Spleen (tissue), 7 donors: ENCODE measurements around the gene PACSIN3.

Experiments
- POLR2A ChIP-seq, 3 donors: fragments of 450-650 bp; IDR thresholded peaks; one replicate each; pipeline ENCODE4 v1.5.1; 2017; ENCODE audit warnings: antibody characterized with exemption in 3 of 3, mild to moderate bottlenecking in 1 of 3
- TF ChIP-seq, protein P1 (sequence below), 11 experiments: fragments of 200-600 bp in 7 of 11; fragments of 450-650 bp in 4 of 11; sonication (generic) in 4 of 11; IDR thresholded peaks in 8 of 11; conservative IDR thresholded peaks in 3 of 11; 1 replicate in 7 of 11; 2 replicates in 4 of 11; pipeline versions ENCODE4 v1.4.0 to v1.8.0; 2016 to 2021; ENCODE audit warnings: antibody characterized with exemption in 11 of 11, inconsistent platforms in 4 of 11, mild to moderate bottlenecking in 1 of 11
- donor health status: DM: no; HTN: no; CAD: no; lungs with moderate emphysema.
- donor health status: DM: no; HTN: no; CAD: no.
- donor health status: DM: no; HTN: no; CAD: no.

DNA sequence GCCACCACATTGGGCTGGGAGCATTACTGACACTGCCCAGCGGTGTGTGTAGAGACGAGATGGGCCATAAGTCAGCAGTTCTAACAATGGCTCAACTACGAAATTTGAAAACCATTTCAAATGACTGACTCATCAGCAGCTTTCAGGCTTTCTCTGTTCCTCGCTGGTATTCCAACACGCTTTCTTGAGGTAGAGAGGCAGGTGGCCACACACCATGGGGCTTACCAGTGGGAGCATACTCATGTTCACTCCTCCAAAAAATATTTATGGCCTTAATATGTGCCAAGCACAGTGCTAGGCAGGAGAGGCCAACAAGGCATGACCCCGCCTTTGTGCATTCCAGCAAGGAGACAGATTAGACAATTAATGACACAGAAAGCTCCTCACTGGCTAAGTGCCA, 29.9 kb downstream of the PACSIN3 start:
- TF ChIP-seq, protein P1, sequence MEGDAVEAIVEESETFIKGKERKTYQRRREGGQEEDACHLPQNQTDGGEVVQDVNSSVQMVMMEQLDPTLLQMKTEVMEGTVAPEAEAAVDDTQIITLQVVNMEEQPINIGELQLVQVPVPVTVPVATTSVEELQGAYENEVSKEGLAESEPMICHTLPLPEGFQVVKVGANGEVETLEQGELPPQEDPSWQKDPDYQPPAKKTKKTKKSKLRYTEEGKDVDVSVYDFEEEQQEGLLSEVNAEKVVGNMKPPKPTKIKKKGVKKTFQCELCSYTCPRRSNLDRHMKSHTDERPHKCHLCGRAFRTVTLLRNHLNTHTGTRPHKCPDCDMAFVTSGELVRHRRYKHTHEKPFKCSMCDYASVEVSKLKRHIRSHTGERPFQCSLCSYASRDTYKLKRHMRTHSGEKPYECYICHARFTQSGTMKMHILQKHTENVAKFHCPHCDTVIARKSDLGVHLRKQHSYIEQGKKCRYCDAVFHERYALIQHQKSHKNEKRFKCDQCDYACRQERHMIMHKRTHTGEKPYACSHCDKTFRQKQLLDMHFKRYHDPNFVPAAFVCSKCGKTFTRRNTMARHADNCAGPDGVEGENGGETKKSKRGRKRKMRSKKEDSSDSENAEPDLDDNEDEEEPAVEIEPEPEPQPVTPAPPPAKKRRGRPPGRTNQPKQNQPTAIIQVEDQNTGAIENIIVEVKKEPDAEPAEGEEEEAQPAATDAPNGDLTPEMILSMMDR (IDR thresholded peaks at IDR 0.05 in 8 of 11, conservative IDR thresholded peaks at IDR 0.05 in 3 of 11) = no peak
- TF ChIP-seq POLR2A (IDR thresholded peaks at IDR 0.05) = no peak
